HepG2 (cell line): ENCODE results near the gene COX8C. TPM values are rescaled to one million over a fixed set of nuclear protein-coding genes. Genes with fewer than 3 reads are reported as not detected.

ENCODE experiments used
- ATAC-seq: fragments of 200-7000 bp; cut with Tn5 transposase; 3 replicates; pipeline ENCODE4 v1.9.1; 2020; ENCODE audit warnings: mild to moderate bottlenecking, moderate library complexity
- BruUV-seq: library from RNA; stranded (reverse); fragments of 400-500 nt; replicated peaks from 2 replicates; lab custom pipeline; 2021; lab: Mats Ljungman, UMichigan
- CTCF ChIA-PET: fragments of 300-600 bp; formaldehyde crosslinking; extraction: SDS; loops from one replicate; lab custom pipeline; 2021; ENCODE audit warnings: low total read pairs, inconsistent platforms, low intra/inter-chr PET ratio; lab: Yijun Ruan, JAX
- POLR2A ChIA-PET: fragments of 350-600 bp; sonication (Branson Sonifier 250); formaldehyde crosslinking; loops from one replicate; lab custom pipeline; 2020; ENCODE audit warnings: antibody characterized with exemption, inconsistent platforms; lab: Yijun Ruan, JAX
- DNase-seq: peaks from one replicate; pipeline ENCODE4 v3.0.0-alpha.2; 2015; ENCODE audit warnings: low spot score
- FAIRE-seq: peaks from 3 replicates; lab custom pipeline; 2011; peaks lifted over from hg19 to GRCh38; lab: Jason Lieb, UNC
- H2AFZ ChIP-seq: one replicate; pipeline ENCODE4 v1.6.1; 2011; ENCODE audit warnings: low read length, inconsistent platforms
- H3K27ac ChIP-seq: fragments of 300-600 bp; 3 replicates; pipeline ENCODE4 v1.8.0; 2011; ENCODE audit warnings: mixed run types, mild to moderate bottlenecking, mixed read lengths, low read length, inconsistent platforms; ENCODE audit not compliant: insufficient read depth; ENCODE audit errors: extremely low read length
- H3K27me3 ChIP-seq, 2 experiments: fragments of 200-600 bp in 1 of 2; 2 replicates in 1 of 2; 3 replicates in 1 of 2; pipeline versions ENCODE4 v1.6.0 to v1.8.0; 2011; ENCODE audit warnings: low read length in 2 of 2, mild to moderate bottlenecking in 2 of 2, moderate library complexity in 2 of 2, inconsistent platforms in 1 of 2; ENCODE audit not compliant: insufficient read depth in 2 of 2, control insufficient read depth in 1 of 2
- H3K36me3 ChIP-seq, 2 experiments: fragments of 200-600 bp in 1 of 2; replicated peaks in 1 of 2; 2 replicates in 1 of 2; 3 replicates in 1 of 2; pipeline versions ENCODE4 v1.5.1 to v1.8.0; 2011; ENCODE audit warnings: low read length in 2 of 2, inconsistent platforms in 1 of 2; ENCODE audit not compliant: insufficient read depth in 2 of 2, control insufficient read depth in 1 of 2
- H3K4me1 ChIP-seq: 2 replicates; pipeline ENCODE4 v1.5.1; 2012; ENCODE audit warnings: low read length, inconsistent platforms; ENCODE audit not compliant: insufficient read depth
- H3K4me2 ChIP-seq: 2 replicates; pipeline ENCODE4 v1.6.0; 2011; ENCODE audit warnings: low read depth, low read length, inconsistent platforms
- H3K4me3 ChIP-seq, 3 experiments: fragments of 200-600 bp in 1 of 3; sonication (generic), shearing (Covaris generic) in 1 of 3; replicated peaks in 1 of 3; 2 replicates each; pipeline ENCODE4 v1.5.1; 2011 to 2016; ENCODE audit warnings: low read length in 3 of 3, inconsistent platforms in 2 of 3, low read depth in 2 of 3, mild to moderate bottlenecking in 2 of 3, control low read depth in 1 of 3, mixed read lengths in 1 of 3; ENCODE audit not compliant: insufficient read depth in 1 of 3
- H3K79me2 ChIP-seq: one replicate; pipeline ENCODE4 v1.6.1; 2011; ENCODE audit warnings: low read length, inconsistent platforms; ENCODE audit not compliant: insufficient read depth
- H3K9ac ChIP-seq: 2 replicates; pipeline ENCODE4 v1.6.0; 2011; ENCODE audit warnings: mild to moderate bottlenecking, low read depth, low read length, inconsistent platforms; ENCODE audit not compliant: insufficient read depth
- H3K9me3 ChIP-seq: 2 replicates; pipeline ENCODE4 v1.5.1; 2012; ENCODE audit warnings: mild to moderate bottlenecking, low read length
- H4K20me1 ChIP-seq: 2 replicates; pipeline ENCODE4 v1.6.0; 2011; ENCODE audit warnings: inconsistent platforms, mild to moderate bottlenecking, low read length, moderate library complexity; ENCODE audit not compliant: insufficient read depth
- ATF2 ChIP-seq: sonication (generic); formaldehyde crosslinking; IDR thresholded peaks from 2 replicates; pipeline ENCODE4 v1.4.0; 2020; ENCODE audit warnings: missing genetic modification reagents
- ATRX ChIP-seq: sonication (generic); formaldehyde crosslinking; IDR thresholded peaks from 2 replicates; pipeline ENCODE4 v1.4.0; 2020; ENCODE audit warnings: missing genetic modification reagents, borderline replicate concordance
- HNRNPUL1 ChIP-seq: fragments of 200-400 bp; formaldehyde crosslinking; IDR thresholded peaks from 2 replicates; pipeline ENCODE4 v1.6.1; 2017; ENCODE audit warnings: low read depth, mild to moderate bottlenecking, low read length, moderate library complexity
- NPAS2 ChIP-seq: sonication (generic); formaldehyde crosslinking; IDR thresholded peaks from 2 replicates; pipeline ENCODE4 v1.8.0; 2022; ENCODE audit warnings: mild to moderate bottlenecking, missing genetic modification reagents, borderline replicate concordance
- SNAPC2 ChIP-seq: sonication (generic); formaldehyde crosslinking; IDR thresholded peaks from 2 replicates; pipeline ENCODE4 v1.8.1; 2022; ENCODE audit warnings: mild to moderate bottlenecking, missing genetic modification reagents
- TP53 ChIP-seq: sonication (generic); formaldehyde crosslinking; conservative IDR thresholded peaks from 2 replicates; pipeline ENCODE4 v1.4.0; 2020; ENCODE audit warnings: missing genetic modification reagents
- ZFP37 ChIP-seq: sonication (generic); formaldehyde crosslinking; IDR thresholded peaks from 2 replicates; pipeline ENCODE4 v1.4.0; 2020; ENCODE audit warnings: missing genetic modification reagents, borderline replicate concordance
- ZNF124 ChIP-seq: sonication (generic); formaldehyde crosslinking; IDR thresholded peaks from 2 replicates; pipeline ENCODE4 v1.4.0; 2020; ENCODE audit warnings: missing genetic modification reagents
- ZNF660 ChIP-seq: sonication (generic); formaldehyde crosslinking; IDR thresholded peaks from 2 replicates; pipeline ENCODE4 v1.5.1; 2020; ENCODE audit warnings: mild to moderate bottlenecking, low read depth, missing genetic modification reagents, borderline replicate concordance
- WGBS: methylation state at CpG from one replicate; pipeline ENCODE4 v1.1.6; 2017; ENCODE audit warnings: low lambda C conversion rate; 5-methylcytosine and 5-hydroxymethylcytosine counted together
- in situ Hi-C: cut with HindIII; loops from 2 replicates; pipeline ENCODE4 v1.10.0; 2017; ENCODE audit warnings: low pct_unique_long_range_greater_than_20kb; ENCODE audit not compliant: extremely low pct_ligation_motif_present
- intact Hi-C: fragments of 100-400 bp; cut with micrococcal nuclease; formaldehyde crosslinking; loops from one replicate; pipeline ENCODE4 v1.10.0; 2022; ENCODE audit not compliant: unreplicated experiment
- polyA plus RNA-seq, 8 experiments: library from polyadenylated mRNA; depleted of rRNA in 3 of 8; stranded (reverse) in 7 of 8; unstranded in 1 of 8; fragments of >200 nt; fragmentation: Illumina TruSeq in 4 of 8; extraction: Trizol in 4 of 8; gene quantifications; 2 replicates each; pipeline versions ENCODE4 v1.2.1 to v1.2.3, GENCODE V29; 2011 to 2016; ENCODE audit warnings: low read depth in 4 of 8, missing spikeins in 1 of 8, mixed read lengths in 1 of 8; ENCODE audit not compliant: insufficient read depth in 1 of 8
- total RNA-seq, 5 experiments: library from RNA; depleted of rRNA; stranded (reverse); fragments of >200 nt; fragmentation: Illumina TruSeq; extraction: Trizol; gene quantifications; 2 replicates each; pipeline ENCODE4 v1.2.3, GENCODE V29; 2016; ENCODE audit warnings: low read depth in 1 of 5
- TF ChIP-seq, protein P1 (sequence below), 2 experiments: sonication (generic) in 1 of 2; formaldehyde crosslinking in 1 of 2; IDR thresholded peaks; 2 replicates each; pipeline versions ENCODE4 v1.4.0 to v1.6.1; 2018 to 2020; ENCODE audit warnings: missing genetic modification reagents in 2 of 2, borderline replicate concordance in 1 of 2, low read depth in 1 of 2, mild to moderate bottlenecking in 1 of 2, missing biosample characterization in 1 of 2
- TF ChIP-seq, protein P2 (sequence below): sonication (generic); formaldehyde crosslinking; IDR thresholded peaks from 2 replicates; pipeline ENCODE4 v1.4.0; 2020; ENCODE audit warnings: missing genetic modification reagents

Gene COX8C
- total and polyA plus RNA-seq, 2 of the 13 experiments (the other 11 are each of a cell fraction or from before 2014, with no cell fraction given) = not detected

GRCh38 chr14:93379831-93380230 lies 32.8 kb downstream of the COX8C start:
- no peak overlapping the region for H3K9ac ChIP-seq
- no TSS peak for BruUV-seq
- WGBS = 0% methylated on average over 1 of the region's 1 CpG
- no peaks in the 10 kb centered on the region for H3K9me3 ChIP-seq
- no peaks in the 10 kb centered on the region for H3K4me1 ChIP-seq
- H4K20me1 ChIP-seq = no peaks in the 10 kb centered on the region
- no peak for ATAC-seq
- intact Hi-C loops = no loop called here
- no peaks in the 10 kb centered on the region for H3K27me3 ChIP-seq
- CTCF ChIA-PET = no interaction called here
- FAIRE-seq = no peak
- no peak overlapping the region for H2AFZ ChIP-seq
- H3K4me3 ChIP-seq = no peak overlapping the region
- DNase-seq = no peak
- H3K27ac ChIP-seq = no peak overlapping the region
- POLR2A ChIA-PET = no interaction called here
- no peaks in the 10 kb centered on the region for H3K36me3 ChIP-seq
- no peak for TF ChIP-seq SNAPC2
- TF ChIP-seq ZNF124 (CRISPR knock-in tag) = no peak
- TF ChIP-seq, protein P1, sequence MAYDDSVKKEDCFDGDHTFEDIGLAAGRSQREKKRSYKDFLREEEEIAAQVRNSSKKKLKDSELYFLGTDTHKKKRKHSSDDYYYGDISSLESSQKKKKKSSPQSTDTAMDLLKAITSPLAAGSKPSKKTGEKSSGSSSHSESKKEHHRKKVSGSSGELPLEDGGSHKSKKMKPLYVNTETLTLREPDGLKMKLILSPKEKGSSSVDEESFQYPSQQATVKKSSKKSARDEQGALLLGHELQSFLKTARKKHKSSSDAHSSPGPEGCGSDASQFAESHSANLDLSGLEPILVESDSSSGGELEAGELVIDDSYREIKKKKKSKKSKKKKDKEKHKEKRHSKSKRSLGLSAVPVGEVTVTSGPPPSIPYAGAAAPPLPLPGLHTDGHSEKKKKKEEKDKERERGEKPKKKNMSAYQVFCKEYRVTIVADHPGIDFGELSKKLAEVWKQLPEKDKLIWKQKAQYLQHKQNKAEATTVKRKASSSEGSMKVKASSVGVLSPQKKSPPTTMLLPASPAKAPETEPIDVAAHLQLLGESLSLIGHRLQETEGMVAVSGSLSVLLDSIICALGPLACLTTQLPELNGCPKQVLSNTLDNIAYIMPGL (CRISPR knock-in tag; IDR thresholded peaks at IDR 0.05; ENCODE audit: borderline replicate concordance in 1 of 2, low read depth in 1 of 2) = no peak
- TF ChIP-seq NPAS2 (CRISPR knock-in tag) = no peak
- no peak for TF ChIP-seq ZFP37 (CRISPR knock-in tag)
- no peak for TF ChIP-seq ZNF660
- TF ChIP-seq, protein P2, sequence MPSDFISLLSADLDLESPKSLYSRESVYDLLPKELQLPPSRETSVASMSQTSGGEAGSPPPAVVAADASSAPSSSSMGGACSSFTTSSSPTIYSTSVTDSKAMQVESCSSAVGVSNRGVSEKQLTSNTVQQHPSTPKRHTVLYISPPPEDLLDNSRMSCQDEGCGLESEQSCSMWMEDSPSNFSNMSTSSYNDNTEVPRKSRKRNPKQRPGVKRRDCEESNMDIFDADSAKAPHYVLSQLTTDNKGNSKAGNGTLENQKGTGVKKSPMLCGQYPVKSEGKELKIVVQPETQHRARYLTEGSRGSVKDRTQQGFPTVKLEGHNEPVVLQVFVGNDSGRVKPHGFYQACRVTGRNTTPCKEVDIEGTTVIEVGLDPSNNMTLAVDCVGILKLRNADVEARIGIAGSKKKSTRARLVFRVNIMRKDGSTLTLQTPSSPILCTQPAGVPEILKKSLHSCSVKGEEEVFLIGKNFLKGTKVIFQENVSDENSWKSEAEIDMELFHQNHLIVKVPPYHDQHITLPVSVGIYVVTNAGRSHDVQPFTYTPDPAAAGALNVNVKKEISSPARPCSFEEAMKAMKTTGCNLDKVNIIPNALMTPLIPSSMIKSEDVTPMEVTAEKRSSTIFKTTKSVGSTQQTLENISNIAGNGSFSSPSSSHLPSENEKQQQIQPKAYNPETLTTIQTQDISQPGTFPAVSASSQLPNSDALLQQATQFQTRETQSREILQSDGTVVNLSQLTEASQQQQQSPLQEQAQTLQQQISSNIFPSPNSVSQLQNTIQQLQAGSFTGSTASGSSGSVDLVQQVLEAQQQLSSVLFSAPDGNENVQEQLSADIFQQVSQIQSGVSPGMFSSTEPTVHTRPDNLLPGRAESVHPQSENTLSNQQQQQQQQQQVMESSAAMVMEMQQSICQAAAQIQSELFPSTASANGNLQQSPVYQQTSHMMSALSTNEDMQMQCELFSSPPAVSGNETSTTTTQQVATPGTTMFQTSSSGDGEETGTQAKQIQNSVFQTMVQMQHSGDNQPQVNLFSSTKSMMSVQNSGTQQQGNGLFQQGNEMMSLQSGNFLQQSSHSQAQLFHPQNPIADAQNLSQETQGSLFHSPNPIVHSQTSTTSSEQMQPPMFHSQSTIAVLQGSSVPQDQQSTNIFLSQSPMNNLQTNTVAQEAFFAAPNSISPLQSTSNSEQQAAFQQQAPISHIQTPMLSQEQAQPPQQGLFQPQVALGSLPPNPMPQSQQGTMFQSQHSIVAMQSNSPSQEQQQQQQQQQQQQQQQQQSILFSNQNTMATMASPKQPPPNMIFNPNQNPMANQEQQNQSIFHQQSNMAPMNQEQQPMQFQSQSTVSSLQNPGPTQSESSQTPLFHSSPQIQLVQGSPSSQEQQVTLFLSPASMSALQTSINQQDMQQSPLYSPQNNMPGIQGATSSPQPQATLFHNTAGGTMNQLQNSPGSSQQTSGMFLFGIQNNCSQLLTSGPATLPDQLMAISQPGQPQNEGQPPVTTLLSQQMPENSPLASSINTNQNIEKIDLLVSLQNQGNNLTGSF (CRISPR knock-in tag) = no peak
- TF ChIP-seq HNRNPUL1 = no peak
- TF ChIP-seq TP53 (CRISPR knock-in tag) = no peak
- TF ChIP-seq ATRX = no peak
- TF ChIP-seq ATF2 = no peak
- H3K4me2 ChIP-seq = no peak overlapping the region
- in situ Hi-C loops = no loop called here
- no peaks in the 10 kb centered on the region for H3K79me2 ChIP-seq
